ENCODE measurements around the gene LRRC2.

- TF ChIP-seq CTCF (IDR thresholded peaks at IDR 0.05; ENCODE audit: insufficient read depth, low read length): no peak
- TF ChIP-seq POLR2AphosphoS5 (IDR thresholded peaks at IDR 0.05; ENCODE audit: low read depth): no peak
- no peak for TF ChIP-seq GABPA (IDR thresholded peaks at IDR 0.05; ENCODE audit: low read depth)
- TF ChIP-seq REST (IDR thresholded peaks at IDR 0.05; ENCODE audit: insufficient replicate concordance, low read depth): no peak
Measured at GRCh38 chr3:46561951-46562350, 4.2 kb downstream of the LRRC2 start.

Measured in HL-60 (cell line).